Stimulated activated CD8-positive, alpha-beta memory T cell treated with anti-CD3 and anti-CD28 coated beads, Interleukin-15, amount 100 ng/mL, for 24 hours (primary cell): ENCODE results near the gene DMXL1.

Experiments
- DNase-seq: peaks from one replicate; pipeline ENCODE4 v3.0.0-alpha.2; 2020; ENCODE audit warnings: low read depth

Gene DMXL1, protein sequence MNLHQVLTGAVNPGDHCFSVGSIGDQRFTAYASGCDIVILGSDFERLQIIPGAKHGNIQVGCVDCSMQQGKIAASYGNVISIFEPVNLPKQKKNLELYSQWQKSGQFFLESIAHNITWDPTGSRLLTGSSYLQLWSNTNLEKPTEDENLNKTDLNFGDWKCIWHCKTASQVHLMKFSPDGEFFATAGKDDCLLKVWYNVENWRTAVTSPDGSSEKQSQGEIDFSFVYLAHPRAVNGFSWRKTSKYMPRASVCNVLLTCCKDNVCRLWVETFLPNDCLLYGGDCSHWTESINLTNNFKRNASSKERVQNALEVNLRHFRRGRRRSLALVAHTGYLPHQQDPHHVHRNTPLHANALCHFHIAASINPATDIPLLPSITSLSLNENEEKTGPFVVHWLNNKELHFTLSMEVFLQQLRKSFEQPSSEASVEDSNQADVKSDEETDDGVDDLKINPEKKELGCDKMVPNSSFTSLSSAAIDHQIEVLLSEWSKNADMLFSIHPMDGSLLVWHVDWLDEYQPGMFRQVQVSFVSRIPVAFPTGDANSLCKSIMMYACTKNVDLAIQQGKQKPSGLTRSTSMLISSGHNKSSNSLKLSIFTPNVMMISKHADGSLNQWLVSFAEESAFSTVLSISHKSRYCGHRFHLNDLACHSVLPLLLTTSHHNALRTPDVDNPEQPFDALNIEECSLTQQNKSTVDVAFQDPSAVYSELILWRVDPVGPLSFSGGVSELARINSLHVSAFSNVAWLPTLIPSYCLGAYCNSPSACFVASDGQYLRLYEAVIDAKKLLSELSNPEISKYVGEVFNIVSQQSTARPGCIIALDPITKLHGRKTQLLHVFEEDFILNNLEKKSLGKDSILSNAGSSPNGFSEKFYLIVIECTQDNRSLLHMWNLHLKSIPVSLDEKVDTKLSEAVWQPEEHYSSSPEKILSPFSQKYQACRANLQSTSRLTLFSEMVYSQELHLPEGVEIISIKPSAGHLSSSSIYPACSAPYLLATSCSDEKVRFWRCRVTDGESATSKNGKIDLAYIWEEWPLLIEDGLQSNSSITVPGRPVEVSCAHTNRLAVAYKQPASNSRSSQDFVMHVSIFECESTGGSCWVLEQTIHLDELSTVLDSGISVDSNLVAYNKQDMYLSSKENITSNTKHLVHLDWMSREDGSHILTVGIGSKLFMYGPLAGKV (N-terminal part only)

DNA sequence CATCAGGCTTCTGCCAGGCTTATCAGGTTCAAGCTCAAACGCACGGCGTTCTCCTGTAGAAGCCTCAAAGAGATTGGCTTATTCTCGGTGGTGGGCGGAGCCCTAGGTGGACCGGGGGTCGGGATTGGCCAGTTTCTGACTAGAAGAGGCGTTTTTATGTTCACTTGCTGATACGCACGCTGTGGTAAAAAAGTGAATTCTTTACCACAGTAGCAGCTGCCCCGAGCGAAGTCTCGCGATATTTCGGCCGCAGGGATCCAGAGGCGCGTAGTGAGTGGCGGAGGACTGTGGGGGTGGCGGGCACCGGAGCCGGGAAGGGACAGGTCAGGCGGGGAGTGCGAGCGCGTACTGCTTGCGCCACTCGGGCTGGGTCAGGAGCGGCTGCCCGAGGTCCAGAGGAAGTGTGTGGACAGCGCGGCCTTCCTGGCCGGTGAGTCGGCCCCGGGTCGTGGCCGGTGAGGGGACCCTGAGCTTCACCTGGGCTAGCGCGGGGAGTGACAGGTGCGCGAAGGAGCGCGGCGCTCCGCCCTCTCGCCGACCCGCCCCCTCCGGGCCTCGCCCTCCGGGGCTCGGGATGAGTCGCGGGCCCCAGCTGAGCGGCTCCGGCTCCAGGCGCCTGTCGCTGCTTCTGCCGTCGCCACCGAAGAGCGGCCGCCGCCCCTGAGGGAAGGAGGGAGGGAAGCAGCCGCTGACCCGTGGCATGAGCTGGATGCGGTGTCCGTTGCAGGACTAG, at the start of gene DMXL1:
TSS of gene DMXL1 (plus strand) at position 260 of the 733 bp plus-strand sequence. CDS start 483 bp downstream, outside the sequence.
- DNase-seq: peak; percentile 89

DNA sequence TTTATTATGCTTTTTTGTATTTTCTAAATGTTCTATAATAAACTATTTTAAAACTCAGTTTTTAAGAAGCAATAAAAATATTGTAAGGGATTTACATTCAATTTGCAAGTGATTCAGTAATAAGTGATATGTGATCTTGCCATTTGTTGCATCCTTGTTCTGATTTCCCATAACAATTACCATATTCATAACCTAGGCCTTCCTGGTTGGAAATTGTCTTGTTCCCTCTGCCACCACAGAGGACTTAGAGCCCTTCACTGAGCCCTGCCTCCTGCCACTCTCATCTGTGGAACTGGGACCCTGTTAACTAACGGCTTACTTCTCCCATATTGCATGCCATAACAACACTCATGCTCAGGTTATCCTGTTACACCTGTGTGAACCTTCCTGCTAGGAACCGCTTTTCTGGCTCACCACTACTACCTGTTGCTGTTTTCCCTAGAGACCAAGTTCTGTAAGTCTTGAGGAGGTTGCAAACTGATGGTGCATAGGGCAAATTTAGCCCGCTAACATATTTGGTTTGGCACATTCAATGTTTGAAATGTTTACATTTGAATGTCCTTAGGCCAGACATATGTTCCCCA, 49.6 kb upstream of the DMXL1 start:
- no peak for DNase-seq

DNA sequence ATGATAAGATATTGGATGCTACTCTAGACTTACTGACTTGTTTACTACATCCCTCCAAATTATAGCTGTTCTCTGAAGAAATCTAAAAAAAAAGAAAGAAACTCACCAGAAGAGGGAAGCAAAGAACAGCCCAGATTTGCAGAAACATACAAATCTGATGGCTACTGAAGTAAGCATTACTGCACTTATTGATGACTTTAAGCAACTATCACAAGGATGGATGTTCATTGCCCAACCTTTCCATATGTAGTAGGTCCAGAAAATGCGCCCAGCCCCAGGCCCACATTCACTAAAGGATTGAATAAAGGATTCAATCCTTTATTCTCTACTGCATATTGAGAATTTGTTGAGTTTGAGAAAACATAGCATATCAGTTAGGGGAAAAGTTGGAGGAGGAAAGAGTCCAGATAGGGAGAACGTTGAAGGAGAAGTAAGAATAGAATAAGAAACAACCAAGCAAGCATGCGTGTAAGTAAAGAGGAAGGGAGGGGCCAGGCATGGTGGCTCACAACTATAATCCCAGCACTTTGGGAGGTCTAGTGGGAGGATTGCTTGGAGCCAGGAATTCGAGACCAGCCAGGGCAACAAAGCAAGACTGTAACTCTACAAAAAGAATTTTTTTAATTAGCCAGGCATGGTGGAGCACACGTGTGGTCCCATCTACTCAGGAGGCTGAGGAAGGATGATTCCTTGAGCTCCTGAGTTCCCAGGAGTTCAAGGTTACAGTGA, 48.7 kb upstream of the DMXL1 start:
- DNase-seq: no peak

DNA sequence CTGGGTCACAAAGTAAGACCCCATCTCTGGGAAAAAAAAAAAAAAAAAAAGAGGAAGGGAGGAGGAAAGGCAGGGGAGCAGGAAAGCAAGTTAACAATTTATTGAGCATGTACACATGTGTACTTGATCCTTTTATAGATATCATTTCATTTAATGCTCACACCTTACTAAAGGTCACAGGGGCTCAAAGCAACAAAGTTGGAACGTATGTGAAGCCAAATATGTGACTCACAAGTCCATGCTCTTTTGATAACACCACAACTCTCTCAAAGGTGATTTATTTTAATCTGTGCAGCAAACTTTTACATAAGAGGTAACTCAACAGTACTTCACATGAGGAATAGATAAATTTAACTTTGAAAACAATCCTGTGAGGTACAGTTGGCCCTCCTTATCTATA, 48.1 kb upstream of the DMXL1 start:
- no peak for DNase-seq

DNA sequence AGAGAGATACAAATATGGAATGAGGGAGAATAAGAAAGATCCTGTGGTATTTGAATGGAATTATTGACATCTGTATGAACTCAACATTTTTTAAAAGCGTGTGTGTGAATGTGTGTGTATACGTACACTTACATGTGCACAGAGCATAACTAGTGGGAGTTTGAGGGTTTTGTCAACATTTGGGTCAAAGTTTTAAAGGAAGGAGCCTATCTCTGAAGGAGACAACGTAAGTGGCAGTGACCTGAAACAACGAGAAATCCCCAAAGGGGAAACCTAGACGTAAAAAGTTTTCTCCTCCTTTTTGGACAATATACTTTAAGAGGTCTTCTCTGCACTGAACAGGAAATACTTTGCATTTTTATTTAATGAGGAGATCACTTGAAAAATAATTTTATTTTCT, 42.3 kb upstream of the DMXL1 start:
- DNase-seq: no peak

DNA sequence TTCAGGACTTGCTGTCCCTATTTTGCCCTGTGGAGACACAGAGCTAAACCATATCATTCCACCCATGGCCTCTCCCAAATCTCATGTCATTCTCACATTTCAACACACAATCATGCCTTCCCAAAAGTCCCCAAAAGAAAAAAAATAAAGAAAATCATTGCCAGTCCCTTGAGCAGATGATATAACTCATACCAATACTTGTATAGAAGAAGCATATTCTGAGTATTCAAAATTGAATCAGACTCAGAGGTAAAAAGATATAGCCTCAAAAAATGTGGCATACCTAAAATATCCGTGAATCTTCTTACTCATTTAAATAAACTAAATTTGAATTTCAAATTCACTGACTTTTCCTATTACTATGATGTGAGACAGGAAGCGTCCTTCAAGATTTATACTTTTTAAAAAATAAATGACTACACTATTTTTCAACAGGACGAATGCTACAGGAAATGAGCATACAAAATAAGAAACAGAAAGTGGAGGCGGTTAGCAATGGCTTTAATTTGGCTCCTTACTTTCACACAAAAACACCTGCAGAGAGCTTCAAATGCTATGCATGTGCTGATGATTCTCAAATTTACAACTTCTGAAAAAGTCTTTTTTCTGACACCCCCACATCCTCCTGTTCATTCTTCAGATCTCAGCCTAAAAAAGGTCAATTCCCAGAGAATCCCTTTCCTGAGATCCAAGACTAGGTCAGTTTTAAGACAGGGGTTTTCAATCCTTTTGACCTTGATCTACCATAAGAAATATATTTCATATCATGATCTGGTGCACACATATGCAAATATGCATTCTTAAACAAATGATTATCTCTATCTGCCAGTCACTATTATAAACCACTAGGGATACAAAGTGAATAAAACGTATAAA, 39.6 kb upstream of the DMXL1 start:
- no peak for DNase-seq

DNA sequence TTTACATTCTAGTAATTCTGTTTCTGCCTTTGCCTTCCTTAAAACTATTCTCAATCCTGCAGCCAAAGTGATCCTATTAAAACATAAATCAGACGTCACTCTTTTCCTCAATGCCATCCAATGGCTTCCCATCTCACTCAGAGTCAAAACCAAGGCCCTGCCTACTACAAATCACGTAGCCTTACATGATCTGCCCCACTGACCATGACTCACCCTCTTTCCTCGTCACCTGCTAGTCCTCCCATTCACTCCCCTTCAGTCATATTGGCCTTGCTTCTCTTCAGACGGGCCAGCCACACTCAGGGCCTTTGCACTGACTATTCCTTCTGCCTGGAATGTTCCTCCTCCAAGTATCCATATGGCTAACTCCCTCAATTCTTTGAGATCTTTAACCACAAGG, 39.0 kb upstream of the DMXL1 start:
- no peak for DNase-seq

DNA sequence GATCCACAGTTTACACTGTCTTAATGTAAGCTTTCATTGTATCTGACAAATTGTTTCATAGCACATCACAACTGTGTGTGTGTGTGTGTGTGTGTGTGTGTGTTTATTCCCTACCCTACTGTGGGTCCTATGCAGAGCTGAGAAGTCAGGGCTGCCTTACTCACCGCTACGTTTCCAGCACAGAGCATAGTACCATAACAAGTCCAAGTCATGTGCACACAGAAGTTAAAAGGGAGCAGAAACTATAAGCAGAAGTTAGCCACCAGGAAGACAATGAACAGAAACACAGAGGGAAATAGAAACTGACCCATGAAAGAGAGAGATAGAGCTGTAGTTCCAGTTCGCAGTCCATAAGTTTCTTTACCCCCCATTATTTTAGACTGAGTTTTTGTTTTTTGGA, 38.2 kb upstream of the DMXL1 start:
- no peak for DNase-seq

DNA sequence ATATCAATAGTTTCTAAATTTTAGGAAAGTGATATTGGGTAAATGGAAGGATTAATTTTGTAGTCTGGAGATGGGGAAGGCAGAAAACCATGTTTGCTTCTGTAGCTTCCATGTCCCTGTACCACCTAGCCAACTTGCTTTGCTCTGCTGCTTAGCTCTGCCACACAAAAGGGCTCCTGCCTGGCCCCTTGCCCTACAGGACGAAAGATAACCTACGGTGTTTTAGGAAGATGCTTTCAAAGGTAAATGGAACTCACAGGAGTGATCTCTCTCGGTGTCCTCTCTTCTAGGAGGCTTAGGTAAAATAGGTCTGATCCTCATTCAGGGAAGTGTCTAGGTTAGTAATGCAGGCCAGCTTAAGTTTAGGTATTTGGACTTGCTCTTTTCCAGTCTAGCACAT, 37.8 kb upstream of the DMXL1 start:
- no peak for DNase-seq

DNA sequence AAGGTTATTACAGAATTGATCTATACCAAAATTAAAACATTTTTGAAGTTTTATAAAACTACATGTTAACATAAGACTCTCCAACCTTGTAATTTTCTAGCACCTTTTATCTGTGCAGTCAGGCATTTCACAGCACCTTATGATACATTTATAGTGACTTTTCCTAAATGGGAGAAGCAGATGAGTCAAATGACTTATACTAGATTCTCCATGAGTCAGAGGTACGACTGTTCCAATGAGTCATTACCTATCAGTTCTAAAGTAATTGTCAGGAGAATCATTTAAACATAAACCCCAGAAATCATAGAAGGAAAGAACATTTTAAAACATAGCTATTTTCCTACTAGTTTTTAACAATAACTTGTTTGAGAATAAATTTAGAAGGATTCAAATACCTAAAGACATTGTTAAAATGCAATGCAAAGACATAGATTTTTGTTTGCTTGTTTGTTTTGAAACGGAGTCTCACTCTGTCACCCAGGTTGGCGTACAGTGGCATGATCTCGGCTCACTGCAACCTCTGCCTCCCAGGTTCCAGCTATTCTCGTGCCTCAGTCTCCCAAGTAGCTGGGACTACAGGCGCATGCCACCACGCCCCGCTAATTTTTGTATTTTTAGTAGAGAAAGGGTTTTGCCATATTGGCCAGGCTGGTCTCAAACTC, 34.7 kb upstream of the DMXL1 start:
- DNase-seq: no peak

DNA sequence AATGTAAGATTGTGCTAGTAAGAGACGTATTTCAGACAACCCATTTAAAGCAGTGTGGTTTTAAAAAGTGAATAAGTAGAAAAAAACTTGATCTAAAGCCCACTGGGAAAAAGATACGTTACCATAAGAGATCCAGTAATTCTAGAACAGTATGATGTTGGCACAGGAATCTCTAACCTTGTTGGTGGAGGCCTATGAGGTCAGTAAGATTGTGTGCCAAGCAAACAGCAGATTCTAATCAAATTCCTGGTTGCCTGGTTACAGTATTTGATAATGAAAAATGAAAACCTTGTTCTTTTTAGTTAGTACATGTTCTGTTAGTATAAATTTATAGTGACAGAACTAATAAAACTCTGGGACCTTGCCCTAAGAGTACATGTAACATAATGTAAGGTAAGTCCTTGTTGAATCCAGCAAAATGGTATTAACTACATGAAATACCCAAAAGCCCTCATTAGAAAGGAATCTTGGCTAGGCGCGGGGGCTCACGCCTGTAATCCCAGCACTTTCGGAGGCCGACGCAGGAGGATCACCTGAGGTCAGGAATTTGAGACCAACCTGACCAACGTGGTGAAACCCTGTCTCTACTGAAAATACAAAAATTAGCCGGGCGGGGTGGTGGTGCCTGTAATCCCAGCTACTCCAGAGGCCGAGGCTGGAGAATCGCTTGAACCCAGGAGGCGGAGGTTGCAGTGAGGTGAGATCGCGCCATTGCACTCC, 33.2 kb upstream of the DMXL1 start:
- no peak for DNase-seq

DNA sequence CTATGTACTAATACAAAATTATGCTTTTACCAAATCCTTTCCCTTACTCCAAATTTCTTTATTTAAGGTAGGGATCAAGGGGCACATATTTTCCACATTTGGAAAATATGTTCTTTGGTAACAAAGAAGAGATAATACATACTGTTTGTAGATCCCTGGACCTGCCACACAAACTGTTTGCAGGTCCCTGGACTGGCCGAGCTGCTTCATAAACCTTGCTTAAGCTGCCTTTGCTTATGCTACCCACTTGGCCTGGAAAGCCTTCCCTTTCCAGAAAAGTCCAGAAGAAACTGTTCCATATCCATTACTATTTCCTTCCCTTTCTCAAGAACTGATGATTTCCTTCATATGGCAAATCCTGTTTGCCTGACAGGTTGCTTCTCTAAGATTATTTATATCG, 22.6 kb upstream of the DMXL1 start:
- no peak for DNase-seq

DNA sequence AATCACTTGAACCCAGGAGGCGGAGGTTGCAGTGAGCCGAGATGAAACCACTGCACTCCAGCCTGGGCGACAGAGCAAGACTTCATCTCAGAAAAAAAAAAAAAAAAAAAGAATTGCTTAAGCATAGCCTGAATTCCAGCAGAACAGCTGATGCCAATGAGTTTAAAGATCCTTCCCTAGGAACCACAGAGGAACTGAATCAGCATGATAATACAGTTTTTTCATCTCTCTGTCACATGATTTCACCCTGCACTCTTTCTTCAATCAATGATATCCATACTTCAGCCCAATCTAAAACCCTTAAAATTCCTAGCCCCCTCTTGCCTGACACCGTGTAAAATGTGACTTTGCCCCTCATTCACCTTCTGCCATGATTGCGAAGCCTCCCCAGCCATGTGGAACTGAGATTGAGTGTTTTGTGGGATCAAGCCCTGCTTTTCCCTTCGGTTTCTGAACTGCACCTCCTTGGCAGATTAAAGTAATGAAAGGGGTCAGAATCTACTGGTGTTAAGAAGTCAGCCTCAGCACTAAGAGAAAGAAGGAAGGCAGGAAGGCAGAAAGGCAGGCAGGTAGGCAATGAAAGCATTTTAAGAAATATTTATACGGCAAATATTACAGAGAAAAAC, 20.9 kb upstream of the DMXL1 start:
- no peak for DNase-seq

DNA sequence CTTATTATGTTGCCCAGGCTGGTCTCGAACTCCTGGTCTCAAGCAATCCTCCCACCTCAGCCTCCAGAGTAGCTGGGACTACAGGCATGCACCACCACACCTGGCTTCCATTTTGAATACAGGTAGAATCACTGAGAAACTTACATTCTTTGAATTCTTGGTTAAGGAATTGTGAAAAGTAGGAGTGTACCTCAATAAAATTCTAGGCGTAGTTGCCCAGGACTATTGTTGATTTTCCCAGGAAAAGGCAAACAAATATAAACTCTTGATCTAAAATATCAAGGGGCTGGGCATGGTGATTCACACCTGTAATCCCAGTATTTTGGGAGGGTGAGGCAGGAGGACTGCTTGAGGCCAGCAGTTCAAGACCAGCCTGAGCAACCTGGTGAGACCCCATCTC, 16.8 kb upstream of the DMXL1 start:
- no peak for DNase-seq

DNA sequence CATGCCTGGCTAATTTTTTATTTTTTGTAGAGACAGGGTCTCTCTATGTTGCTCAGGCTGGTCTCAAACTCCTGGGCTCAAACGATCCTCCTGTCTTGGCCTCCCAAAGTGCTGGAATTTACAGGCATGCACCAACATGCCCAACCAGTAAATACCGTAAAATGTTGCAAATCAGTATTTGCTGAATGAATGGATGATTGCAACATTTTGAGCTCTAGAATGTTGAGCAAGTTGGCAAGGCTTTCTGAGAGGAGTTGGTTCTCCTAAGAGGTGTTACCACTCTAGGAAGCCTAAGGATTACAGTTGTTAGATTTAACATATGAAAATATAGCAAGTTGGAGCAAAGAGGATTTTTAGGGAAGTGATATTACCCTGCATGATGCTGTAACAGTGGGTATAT, 15.6 kb upstream of the DMXL1 start:
- DNase-seq: no peak

DNA sequence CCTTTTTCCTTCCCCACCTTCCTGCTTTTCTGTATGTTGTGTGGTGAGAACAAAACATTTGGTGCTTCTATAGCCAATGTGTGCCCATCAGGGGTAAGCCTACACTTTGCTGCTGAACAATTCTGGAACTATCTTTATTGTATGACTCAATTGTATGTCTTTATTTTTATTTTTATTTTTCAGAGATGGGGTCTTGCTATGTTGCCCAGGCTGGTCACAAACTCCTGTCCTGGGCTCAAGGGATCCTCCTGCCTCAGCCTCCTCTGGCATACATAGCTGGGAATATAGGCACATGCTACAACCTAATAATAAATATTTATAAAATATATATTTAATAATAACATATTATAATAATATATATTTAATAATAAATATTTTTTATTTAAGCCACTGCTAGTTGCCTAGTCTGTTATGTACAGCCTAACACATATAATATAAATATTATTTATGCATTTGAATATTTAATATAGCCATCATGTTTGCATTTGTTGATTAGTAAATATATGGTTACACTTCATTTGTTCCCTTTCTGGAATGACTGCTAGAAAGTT, 11.8 kb upstream of the DMXL1 start:
- DNase-seq: no peak

DNA sequence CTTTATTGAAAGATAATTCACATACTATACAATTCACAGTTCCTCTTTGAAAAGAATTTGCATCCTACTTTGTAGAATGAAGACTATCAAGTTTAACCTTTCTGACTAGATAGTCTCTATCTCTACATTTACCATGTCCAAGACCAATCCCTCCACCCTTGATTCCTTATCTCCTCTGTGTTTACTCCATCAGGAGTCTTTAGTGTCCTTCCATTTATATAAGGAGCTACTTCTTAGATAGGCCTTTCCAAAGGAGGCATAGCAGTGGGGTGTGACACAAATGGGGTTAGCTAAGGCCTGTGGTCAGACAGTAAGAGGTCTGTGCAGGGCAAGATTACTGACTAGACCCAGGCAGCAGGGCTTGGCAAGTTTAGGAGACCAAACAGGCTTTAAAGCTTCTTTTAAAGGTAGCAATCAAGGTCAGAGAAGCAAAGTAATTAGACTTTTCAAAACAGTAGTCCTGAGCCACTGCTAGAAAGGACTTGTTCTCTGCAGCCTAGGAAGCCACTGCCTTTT, 11.1 kb upstream of the DMXL1 start:
- no peak for DNase-seq
